K562 (cell line): Measurements from ENCODE around the gene UQCRC2.

Experiments
- ARNT ChIP-seq, 2 experiments: fragments of 450-650 bp; IDR thresholded peaks; 2 replicates each; pipeline ENCODE4 v1.6.1; 2016; ENCODE audit warnings: mild to moderate bottlenecking in 1 of 2
- BCLAF1 ChIP-seq, 2 experiments: fragments of 450-650 bp in 1 of 2; IDR thresholded peaks; 2 replicates each; pipeline ENCODE4 v1.6.1; 2011 to 2017; ENCODE audit warnings: low read depth in 2 of 2, antibody characterized with exemption in 1 of 2, borderline replicate concordance in 1 of 2, low read length in 1 of 2, mild to moderate bottlenecking in 1 of 2, mixed read lengths in 1 of 2; ENCODE audit not compliant: control insufficient read depth in 1 of 2
- SRSF9 ChIP-seq: fragments of 200-400 bp; formaldehyde crosslinking; IDR thresholded peaks from 2 replicates; pipeline ENCODE4 v1.6.1; 2017; ENCODE audit warnings: low read depth, low read length, borderline replicate concordance

- TF ChIP-seq ARNT (IDR thresholded peaks at IDR 0.05) (no peak), BCLAF1 (IDR thresholded peaks at IDR 0.05; ENCODE audit: borderline replicate concordance in 1 of 2, control insufficient read depth in 1 of 2, low read depth in 2 of 2, low read length in 1 of 2) (no peak), SRSF9 (no peak)
Observed at GRCh38 chr16:21989751-21990150, 36.6 kb downstream of the UQCRC2 start.
